H9 (cell line): ENCODE results near the gene RAB11FIP4. TPM values are rescaled to one million over a fixed set of nuclear protein-coding genes. Genes with fewer than 3 reads are reported as not detected.

Experiments
- DNase-seq: peaks from one replicate; pipeline ENCODE4 v3.0.0-alpha.2; 2017
- H2AFZ ChIP-seq: one replicate; pipeline ENCODE4 v1.6.1; 2013; ENCODE audit warnings: mild to moderate bottlenecking, low read length, control low read depth, moderate library complexity
- H2AK5ac ChIP-seq: 2 replicates; pipeline ENCODE4 v1.6.1; 2013; ENCODE audit warnings: low read length, control low read depth, mixed read lengths; ENCODE audit not compliant: insufficient read length
- H2BK120ac ChIP-seq: one replicate; pipeline ENCODE4 v1.6.1; 2013; ENCODE audit warnings: low read depth, mild to moderate bottlenecking, low read length, control low read depth, inconsistent platforms; ENCODE audit not compliant: poor library complexity, severe bottlenecking
- H2BK12ac ChIP-seq: 2 replicates; pipeline ENCODE4 v1.6.1; 2013; ENCODE audit warnings: low read length, control low read depth, mixed read lengths, low read depth; ENCODE audit not compliant: insufficient read length
- H2BK15ac ChIP-seq: 2 replicates; pipeline ENCODE4 v1.6.1; 2013; ENCODE audit warnings: low read depth, low read length, control low read depth
- H2BK20ac ChIP-seq: one replicate; pipeline ENCODE4 v1.6.1; 2013; ENCODE audit warnings: low read depth, mild to moderate bottlenecking, low read length, control low read depth, inconsistent platforms; ENCODE audit not compliant: poor library complexity, severe bottlenecking
- H2BK5ac ChIP-seq: 2 replicates; pipeline ENCODE4 v1.6.1; 2013; ENCODE audit warnings: low read length, control low read depth, mixed read lengths; ENCODE audit not compliant: insufficient read length
- H3K14ac ChIP-seq: 2 replicates; pipeline ENCODE4 v1.6.1; 2013; ENCODE audit warnings: low read length, control low read depth; ENCODE audit not compliant: insufficient read depth
- H3K18ac ChIP-seq: 2 replicates; pipeline ENCODE4 v1.6.1; 2013; ENCODE audit warnings: low read depth, mild to moderate bottlenecking, mixed read lengths, low read length, control low read depth; ENCODE audit not compliant: insufficient read length
- H3K23ac ChIP-seq: 2 replicates; pipeline ENCODE4 v1.6.1; 2013; ENCODE audit warnings: low read length, control low read depth, mixed read lengths, low read depth; ENCODE audit not compliant: insufficient read length
- H3K23me2 ChIP-seq: 2 replicates; pipeline ENCODE4 v1.6.1; 2013; ENCODE audit warnings: low read depth, mild to moderate bottlenecking, mixed read lengths, low read length, control low read depth; ENCODE audit not compliant: insufficient read length, poor library complexity, severe bottlenecking
- H3K27ac ChIP-seq: 2 replicates; pipeline ENCODE4 v1.5.1; 2013; ENCODE audit warnings: low read length, control low read depth, mixed read lengths, low read depth; ENCODE audit not compliant: insufficient read length
- H3K27me3 ChIP-seq: 2 replicates; pipeline ENCODE4 v1.6.1; 2013; ENCODE audit warnings: low read length, control low read depth, inconsistent platforms; ENCODE audit not compliant: insufficient read depth
- H3K4ac ChIP-seq: 2 replicates; pipeline ENCODE4 v1.6.1; 2013; ENCODE audit warnings: low read depth, mild to moderate bottlenecking, control low read depth, inconsistent platforms, low read length, moderate library complexity
- H3K4me1 ChIP-seq: 2 replicates; pipeline ENCODE4 v1.6.1; 2013; ENCODE audit warnings: low read length, control low read depth, inconsistent platforms; ENCODE audit not compliant: insufficient read depth
- H3K4me2 ChIP-seq: 2 replicates; pipeline ENCODE4 v1.6.1; 2013; ENCODE audit warnings: low read length, control low read depth, mixed read lengths; ENCODE audit not compliant: insufficient read length, insufficient read depth
- H3K56ac ChIP-seq: 2 replicates; pipeline ENCODE4 v1.6.1; 2013; ENCODE audit warnings: low read depth, mild to moderate bottlenecking, mixed read lengths, low read length, control low read depth; ENCODE audit not compliant: insufficient read length
- H3K79me1 ChIP-seq: 2 replicates; pipeline ENCODE4 v1.6.1; 2013; ENCODE audit warnings: low read depth, mild to moderate bottlenecking, moderate library complexity, low read length, control low read depth, inconsistent platforms; ENCODE audit not compliant: insufficient read depth, poor library complexity, severe bottlenecking
- H3K79me2 ChIP-seq: 2 replicates; pipeline ENCODE4 v1.6.1; 2013; ENCODE audit warnings: low read length, control low read depth, inconsistent platforms; ENCODE audit not compliant: insufficient read depth
- H3K9ac ChIP-seq: 2 replicates; pipeline ENCODE4 v1.6.1; 2013; ENCODE audit warnings: low read length, control low read depth, mixed read lengths; ENCODE audit not compliant: insufficient read length; ENCODE audit errors: extremely low read depth
- H3K9me3 ChIP-seq: one replicate; pipeline ENCODE4 v1.6.1; 2013; ENCODE audit warnings: low read depth, low read length, inconsistent platforms; ENCODE audit not compliant: control insufficient read depth
- H3T11ph ChIP-seq: one replicate; pipeline ENCODE4 v1.6.1; 2013; ENCODE audit warnings: mild to moderate bottlenecking, low read length, control low read depth, inconsistent platforms
- H4K20me1 ChIP-seq: one replicate; pipeline ENCODE4 v1.6.1; 2013; ENCODE audit not compliant: control insufficient read depth, insufficient read length, insufficient read depth
- H4K5ac ChIP-seq: 2 replicates; pipeline ENCODE4 v1.6.1; 2013; ENCODE audit warnings: low read depth, mild to moderate bottlenecking, mixed read lengths, low read length, control low read depth; ENCODE audit not compliant: insufficient read length
- H4K8ac ChIP-seq: replicated peaks from 2 replicates; pipeline ENCODE4 v1.6.1; 2013; ENCODE audit warnings: low read length, control low read depth, mixed read lengths, low read depth; ENCODE audit not compliant: insufficient read length
- H4K91ac ChIP-seq: 2 replicates; pipeline ENCODE4 v1.6.1; 2013; ENCODE audit warnings: low read depth, mild to moderate bottlenecking, moderate library complexity, mixed read lengths, low read length, control low read depth; ENCODE audit not compliant: insufficient read length
- H3K27ac Mint-ChIP-seq, 3 experiments: 2 replicates in 2 of 3; 3 replicates in 1 of 3; pipeline ENCODE4 v1.8.0; 2020 to 2021; ENCODE audit warnings: mixed read lengths in 3 of 3, mild to moderate bottlenecking in 1 of 3, moderate library complexity in 1 of 3
- H3K27me3 Mint-ChIP-seq: 2 replicates; pipeline ENCODE4 v1.8.0; 2021; ENCODE audit warnings: low read depth, mild to moderate bottlenecking, moderate library complexity, mixed read lengths
- H3K36me3 Mint-ChIP-seq, 3 experiments: 2 replicates in 2 of 3; 3 replicates in 1 of 3; pipeline ENCODE4 v1.8.0; 2020 to 2021; ENCODE audit warnings: low read depth in 3 of 3, mixed read lengths in 3 of 3; ENCODE audit not compliant: insufficient read depth in 1 of 3
- H3K4me1 Mint-ChIP-seq, 2 experiments: 2 replicates each; pipeline ENCODE4 v1.8.0; 2020; ENCODE audit warnings: mixed read lengths in 2 of 2
- H3K4me3 Mint-ChIP-seq, 2 experiments: 2 replicates in 1 of 2; 3 replicates in 1 of 2; pipeline ENCODE4 v1.8.0; 2020 to 2021; ENCODE audit warnings: mild to moderate bottlenecking in 2 of 2, mixed read lengths in 2 of 2, moderate library complexity in 1 of 2
- H3K9me3 Mint-ChIP-seq, 2 experiments: 2 replicates in 1 of 2; 3 replicates in 1 of 2; pipeline ENCODE4 v1.8.0; 2020; ENCODE audit warnings: mild to moderate bottlenecking in 2 of 2, mixed read lengths in 2 of 2, moderate library complexity in 1 of 2
- CTCF ChIP-seq: fragments of 200-600 bp; sonication (generic); conservative IDR thresholded peaks from 3 replicates; pipeline ENCODE4 v1.8.0; 2021; ENCODE audit warnings: antibody characterized with exemption, mild to moderate bottlenecking
- whole genome bisulfite sequencing: extraction: QIAGEN DNeasy Blood & Tissue Kit; methylation state at CpG from one replicate; pipeline ENCODE4 v1.1.7; 2013; ENCODE audit warnings: missing lambda C conversion rate, low lambda C conversion rate, mixed read lengths; ENCODE audit not compliant: insufficient read length; ENCODE audit errors: extremely low coverage; 5-methylcytosine and 5-hydroxymethylcytosine counted together
- total RNA-seq: library from RNA; stranded (reverse); gene quantifications from 2 replicates; pipeline ENCODE4 v1.2.1, GENCODE V29; 2021

The RAB11FIP4 gene
- total RNA-seq, 1 experiment from 2014 or later: 25.7 TPM

GRCh38 chr17:31491376-31492131 is 100.1 kb downstream of the RAB11FIP4 start:
- no peak overlapping the region for H4K8ac ChIP-seq
- Mint-ChIP-seq H3K36me3 (peaks cover 0 to 7% (median 3%) of the 10 kb centered on the region in 3 experiments; a peak in 4 of 7 replicates), H3K27me3 (peaks cover 4% of the 10 kb centered on the region; the same call in 1 of the 2 replicates), H3K4me3 (peak overlapping the region in 1 of 2 experiments; percentile 23; a peak in 1 of 5 replicates), H3K4me1 (peaks cover 60 to 75% of the 10 kb centered on the region in 2 experiments), H3K9me3 (no peaks in the 10 kb centered on the region; a peak in 2 of 5 replicates), H3K27ac (peak overlapping the region in 2 of 3 experiments; percentile 1 to 83; a peak in 4 of 7 replicates)
- H3K79me1 ChIP-seq: peaks cover 6% of the 10 kb centered on the region
- H4K91ac ChIP-seq: no peak overlapping the region
- peaks cover 9% of the 10 kb centered on the region; the same call in 1 of the 2 replicates for H3K4me1 ChIP-seq
- no peak for TF ChIP-seq CTCF
- no peak overlapping the region for H2BK15ac ChIP-seq
- H3K4me2 ChIP-seq: no peak overlapping the region
- peak overlapping the region; percentile 14; the same call in 1 of the 2 replicates for H3K14ac ChIP-seq
- peaks cover 8% of the 10 kb centered on the region; the same call in 1 of the 2 replicates for H3K79me2 ChIP-seq
- H3K9me3 ChIP-seq: no peaks in the 10 kb centered on the region
- H2BK12ac ChIP-seq: no peak overlapping the region
- no peak overlapping the region for H3K4ac ChIP-seq
- H3K56ac ChIP-seq: no peak overlapping the region
- DNase-seq: no peak
- no peak overlapping the region for H3K27ac ChIP-seq
- WGBS: no CpG with 5 or more reads among the region's 18 CpGs
- H3K23ac ChIP-seq: no peak overlapping the region
- no peak overlapping the region for H2AFZ ChIP-seq
- no peak overlapping the region for H2BK20ac ChIP-seq
- H3K9ac ChIP-seq: no peak overlapping the region
- H3K23me2 ChIP-seq: peaks cover 11% of the 10 kb centered on the region
- H2AK5ac ChIP-seq: no peak overlapping the region
- H3K27me3 ChIP-seq: no peaks in the 10 kb centered on the region; the same call in 1 of the 2 replicates
- H4K5ac ChIP-seq: no peak overlapping the region
- no peak overlapping the region for H3T11ph ChIP-seq
- H3K18ac ChIP-seq: no peak overlapping the region
- no peak overlapping the region for H2BK5ac ChIP-seq
- H2BK120ac ChIP-seq: no peak overlapping the region
- no peaks in the 10 kb centered on the region for H4K20me1 ChIP-seq
